SK-MEL-5 (cell line): ENCODE results near the gene MTRR. TPM values are rescaled to one million over a fixed set of nuclear protein-coding genes. Genes with fewer than 3 reads are reported as not detected.

Experiments
- DNase-seq: peaks from one replicate; pipeline ENCODE4 v3.0.0-alpha.2; 2016; ENCODE audit warnings: low read depth, low spot score
- in situ Hi-C: cut with HindIII; loops from 2 replicates; pipeline ENCODE4 v1.10.0; 2016; ENCODE audit warnings: low sequenced_read_pairs, high pct_unique_total_duplicates, low pct_unique_long_range_greater_than_20kb
- total RNA-seq: library from RNA; depleted of rRNA; stranded (reverse); fragments of >200 nt; shearing (Covaris generic); gene quantifications from 2 replicates; pipeline ENCODE4 v1.2.3, GENCODE V29; 2014

Gene MTRR
- total RNA-seq, 1 experiment from 2014 or later, result 86.7 TPM

DNA sequence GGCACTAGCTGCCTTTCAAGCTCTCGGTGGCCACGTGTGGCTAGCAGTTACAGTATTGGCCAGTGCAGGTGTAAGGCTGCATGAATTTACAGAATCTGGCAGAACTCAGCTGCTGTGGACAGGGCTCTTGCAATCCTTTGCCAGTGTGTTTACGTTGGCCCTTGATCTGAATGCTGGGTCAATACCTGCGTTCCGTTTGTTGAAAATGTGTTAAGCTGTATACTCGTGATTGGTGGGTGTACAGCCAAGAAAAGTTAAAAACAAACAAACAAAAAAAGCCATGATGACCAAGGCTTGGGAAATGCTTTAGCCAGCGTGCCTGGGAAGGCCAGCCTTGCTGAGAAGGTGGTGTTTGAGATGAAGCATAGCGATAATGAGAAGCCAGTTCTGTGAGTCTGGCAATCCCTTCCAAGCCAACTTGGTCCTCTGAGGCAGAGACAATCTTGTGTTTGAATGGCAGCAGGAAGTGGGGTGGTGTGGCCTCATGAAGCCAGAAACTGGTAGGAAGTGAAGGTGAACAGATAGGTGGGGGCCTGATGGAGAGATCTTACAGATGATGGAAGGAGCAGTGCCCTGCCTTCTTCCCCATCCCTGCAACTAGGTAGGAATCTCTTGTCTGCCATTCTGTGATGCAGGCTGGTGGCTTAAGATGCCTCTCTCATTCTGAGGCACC is 17.2 kb upstream of the MTRR start:
- no peak for DNase-seq
- in situ Hi-C loops, result no loop called here

DNA sequence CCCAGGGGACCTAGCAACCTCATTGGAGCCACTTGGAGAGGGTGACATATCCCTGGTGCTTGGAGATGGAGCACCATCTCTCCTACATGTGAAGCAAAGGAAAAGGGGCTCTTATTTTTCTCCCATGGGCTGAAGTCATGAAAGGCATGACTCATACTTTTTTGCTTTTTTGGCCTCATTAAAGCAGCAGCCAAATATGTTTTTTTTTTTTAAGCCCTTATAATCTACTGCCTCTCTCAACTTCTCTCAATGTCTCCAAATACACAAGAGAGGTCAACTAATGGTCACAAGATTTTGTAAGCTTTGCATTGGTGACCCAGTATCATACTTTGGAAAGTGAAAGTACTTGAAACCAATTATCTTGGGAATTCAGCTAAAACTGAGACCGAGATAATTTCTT is 16.4 kb upstream of the MTRR start:
- no peak for DNase-seq
- in situ Hi-C loops, result no loop called here

DNA sequence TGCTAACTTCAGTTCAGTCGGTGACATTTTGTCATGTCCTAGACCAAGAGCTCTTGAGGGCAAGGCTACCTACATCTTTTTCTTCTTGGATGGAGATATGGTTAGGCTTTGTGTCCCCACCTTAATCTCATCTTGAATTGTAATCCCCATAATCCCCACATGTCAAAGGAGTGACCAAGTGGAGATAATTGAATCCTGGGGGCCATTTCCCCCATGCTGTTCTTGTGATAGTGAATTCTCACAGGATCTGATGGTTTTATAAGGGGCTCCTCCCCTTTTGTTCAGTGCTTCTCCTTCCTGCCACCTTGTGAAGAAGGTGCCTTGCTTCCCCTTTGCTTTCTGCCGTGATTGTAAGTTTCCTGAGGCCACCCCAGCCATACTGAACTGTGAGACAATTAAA is 16.0 kb upstream of the MTRR start:
- no peak for DNase-seq
- in situ Hi-C loops, result no loop called here

DNA sequence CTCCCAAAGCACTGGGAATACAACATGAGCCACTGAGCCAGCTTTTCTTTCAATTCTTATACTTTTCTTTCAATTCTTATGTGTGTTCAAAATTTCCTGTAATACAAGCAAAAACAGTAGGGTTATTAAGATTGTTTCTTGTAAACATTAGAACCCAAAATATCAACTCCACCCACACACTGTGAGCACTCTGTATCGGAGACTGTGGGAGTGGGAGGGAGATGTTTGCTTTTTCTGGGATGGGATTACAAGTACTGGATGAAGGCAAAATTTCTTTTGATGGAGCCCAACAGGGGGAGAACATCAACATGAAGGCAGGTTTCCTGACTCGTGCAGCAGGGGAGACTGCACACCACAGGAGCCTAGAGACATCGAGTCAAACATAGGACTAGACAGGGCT is 13.3 kb upstream of the MTRR start:
- in situ Hi-C loops, result no loop called here
- DNase-seq, result no peak

DNA sequence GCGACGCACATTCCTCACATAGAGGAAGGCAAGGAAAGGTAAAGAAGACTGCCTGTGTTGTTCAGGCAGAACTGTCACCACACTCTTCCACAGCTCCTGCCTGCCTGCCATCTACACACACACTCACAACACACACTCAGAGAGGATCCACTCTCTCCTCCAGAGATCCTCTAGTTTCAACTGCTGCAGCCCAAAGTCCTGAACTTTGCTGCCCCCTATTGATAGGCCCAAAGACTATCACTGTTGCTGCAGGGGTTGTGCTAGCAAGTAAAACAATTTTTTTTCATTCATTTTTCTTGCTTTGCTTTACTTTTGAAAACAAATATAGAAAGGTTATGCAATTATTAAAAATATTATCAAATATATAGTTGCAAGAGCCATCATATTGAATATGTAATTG is 12.1 kb upstream of the MTRR start:
- in situ Hi-C loops, result no loop called here
- DNase-seq, result peak; percentile 86

DNA sequence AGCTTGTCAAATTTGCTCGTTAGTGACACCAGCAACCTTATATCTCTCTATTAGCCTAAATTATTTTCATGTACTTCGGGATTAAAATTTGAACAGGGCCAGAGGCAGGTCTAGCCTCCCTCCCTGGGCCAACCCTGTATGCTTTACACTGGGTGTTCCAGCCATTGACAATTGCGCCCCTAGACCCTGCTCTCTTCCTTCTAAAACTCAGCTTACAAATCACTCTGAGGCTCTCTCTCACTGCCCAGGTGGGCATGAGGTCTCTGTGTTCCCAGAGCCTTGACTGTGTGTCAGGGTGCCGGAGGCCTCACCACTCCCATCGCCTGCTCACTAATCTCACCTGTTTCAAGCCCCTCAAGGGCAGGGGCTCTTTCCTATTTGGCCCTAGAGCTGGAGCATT is 11.6 kb upstream of the MTRR start:
- in situ Hi-C loops, result no loop called here
- DNase-seq, result no peak

DNA sequence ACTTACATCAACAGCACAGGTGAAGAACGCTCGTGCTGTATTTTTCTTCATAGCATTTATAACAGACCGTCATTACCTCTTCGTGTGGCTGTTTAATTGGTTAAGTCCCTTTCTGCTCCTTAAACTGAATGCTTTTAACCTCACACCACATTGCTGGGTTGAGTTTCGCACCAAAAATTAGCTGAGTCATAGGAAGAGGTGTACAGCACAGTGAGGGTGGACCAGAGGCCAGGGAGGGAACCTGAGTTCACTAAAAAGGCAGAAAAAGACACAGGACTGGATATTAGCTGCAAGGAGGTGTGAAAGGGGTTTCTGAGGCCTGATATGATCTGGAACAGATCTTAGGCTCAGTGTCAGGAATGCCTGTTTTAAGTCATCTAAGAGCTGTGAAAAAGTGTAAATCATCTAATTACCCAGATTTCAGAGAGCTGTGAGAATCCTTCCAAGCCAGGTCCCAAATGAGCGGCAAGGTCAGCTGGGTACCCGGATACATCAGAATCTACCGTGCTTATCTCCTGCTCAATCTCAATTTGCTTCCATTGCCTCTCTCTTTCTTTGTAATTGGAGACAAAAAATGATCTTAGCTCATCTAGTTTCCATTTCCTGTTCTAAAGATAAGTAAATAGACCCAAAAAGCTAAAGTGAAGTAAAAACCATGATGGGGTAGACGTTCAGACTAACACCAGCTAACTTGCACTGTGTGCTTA is 10.9 kb upstream of the MTRR start:
- no peak for DNase-seq

DNA sequence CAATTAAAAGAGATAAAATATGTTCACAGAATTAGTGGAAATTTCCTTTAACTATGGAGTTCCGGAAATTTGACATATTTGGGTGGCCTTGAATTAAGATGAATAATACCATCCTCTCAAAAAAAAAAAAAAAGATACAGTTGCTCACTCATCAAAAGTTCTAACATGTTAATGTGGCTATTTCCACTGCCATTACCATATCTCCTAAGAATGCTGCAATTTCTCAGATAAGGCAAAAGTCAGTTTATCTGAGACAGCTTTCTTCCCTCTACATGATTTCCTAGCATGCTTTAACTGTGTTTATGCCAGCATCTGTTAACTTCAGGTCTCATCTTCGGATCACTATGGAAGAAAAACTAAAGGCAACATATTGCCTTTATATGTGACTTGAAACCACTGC is 2.8 kb upstream of the MTRR start:
- in situ Hi-C loops, result no loop called here
- DNase-seq, result no peak

More for the DNA sequence above, 10.9 kb upstream of the MTRR start:
- in situ Hi-C loops, result no loop called here

DNA sequence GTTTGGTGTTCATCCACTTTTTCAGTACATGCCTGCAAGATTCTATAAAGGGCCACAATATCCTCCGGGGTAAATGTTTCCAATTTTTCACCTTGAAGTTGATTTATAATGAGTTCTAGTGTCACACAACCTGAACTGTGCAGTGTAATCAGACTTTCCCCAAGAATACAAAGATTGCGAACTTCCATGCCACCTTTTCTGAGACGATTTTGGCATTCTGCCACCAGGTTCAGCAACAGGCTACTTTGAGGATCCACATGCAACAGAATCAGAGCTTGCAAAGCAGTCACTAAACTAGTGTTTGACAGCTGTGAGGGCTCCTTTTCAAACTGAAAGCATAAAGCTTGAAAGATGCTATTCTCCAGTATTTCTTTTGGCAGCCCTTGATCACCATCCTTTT is 1.7 kb upstream of the MTRR start:
- in situ Hi-C loops, result no loop called here
- no peak for DNase-seq

DNA sequence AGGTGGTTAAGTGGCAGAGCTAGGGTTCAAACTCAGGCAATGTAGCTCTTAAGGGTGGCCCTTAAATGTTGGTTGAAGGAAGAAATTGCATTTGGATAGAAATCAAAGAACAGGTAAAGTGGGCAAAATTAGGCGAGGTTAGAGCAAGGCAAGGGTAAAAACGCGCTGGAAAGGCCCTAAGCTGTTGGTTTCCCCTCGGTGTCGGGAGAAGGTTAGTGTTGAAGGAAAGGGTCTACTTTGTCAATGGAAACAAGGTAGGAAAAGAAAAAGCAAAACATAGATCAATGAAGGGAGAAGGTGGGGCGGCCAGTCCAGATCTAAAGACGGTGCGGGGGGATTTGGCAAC is 548 bp upstream of the MTRR start:
- in situ Hi-C loops, result no loop called here
- no peak for DNase-seq

DNA sequence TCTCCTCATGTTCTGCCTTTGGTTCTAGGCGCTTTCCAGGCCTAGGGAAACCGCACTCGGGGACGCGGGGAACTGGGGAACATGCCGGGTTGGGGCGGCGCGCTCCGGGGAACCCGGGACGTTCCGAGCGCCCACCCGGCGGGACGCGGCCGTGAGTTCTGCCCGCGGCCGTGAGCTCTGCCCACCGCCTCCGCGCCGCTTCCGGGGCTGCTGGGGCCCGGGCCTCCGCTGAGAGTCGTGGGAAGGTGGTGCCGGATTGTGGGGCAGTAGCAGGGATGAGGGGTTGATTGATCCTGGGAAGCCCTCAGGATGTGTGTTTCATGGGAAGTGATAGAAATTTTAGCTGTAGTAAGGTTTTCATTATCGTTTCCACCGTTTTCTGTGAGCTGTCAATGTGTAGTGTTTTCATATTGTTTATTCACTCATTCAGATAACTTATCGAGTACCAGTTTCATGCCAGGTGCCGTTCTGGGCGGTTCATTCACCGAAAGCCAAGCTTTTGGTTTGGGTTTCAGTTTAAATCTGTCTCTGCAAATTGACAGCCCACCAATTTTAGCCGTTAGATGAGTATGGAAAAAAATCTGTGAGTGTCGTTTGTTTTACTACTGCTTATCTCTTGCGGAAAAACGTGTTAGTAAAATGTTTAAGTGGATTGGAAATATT is 657 bp downstream of the MTRR start:
- DNase-seq, result peak; percentile 22
- in situ Hi-C loops, result no loop called here

DNA sequence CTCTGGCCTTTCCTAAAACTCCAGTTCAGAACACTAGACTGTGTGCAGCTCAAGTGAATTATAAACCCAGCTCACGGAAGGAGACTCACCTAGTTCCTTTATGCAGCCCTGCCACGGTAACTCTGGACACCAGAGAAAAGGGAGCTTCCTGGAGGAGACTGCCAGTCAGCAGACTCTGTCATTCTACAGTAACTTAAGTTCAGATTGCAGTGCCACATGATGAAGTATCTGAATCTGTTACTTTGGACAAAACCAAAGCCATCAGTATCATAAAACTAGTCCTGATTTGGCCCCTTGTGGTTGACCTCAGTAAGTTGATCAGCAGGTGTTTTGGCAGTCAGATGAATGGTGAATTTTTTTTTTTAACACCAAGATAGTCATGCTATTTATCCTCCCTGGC is 2.7 kb downstream of the MTRR start:
- no peak for DNase-seq
- in situ Hi-C loops, result no loop called here

DNA sequence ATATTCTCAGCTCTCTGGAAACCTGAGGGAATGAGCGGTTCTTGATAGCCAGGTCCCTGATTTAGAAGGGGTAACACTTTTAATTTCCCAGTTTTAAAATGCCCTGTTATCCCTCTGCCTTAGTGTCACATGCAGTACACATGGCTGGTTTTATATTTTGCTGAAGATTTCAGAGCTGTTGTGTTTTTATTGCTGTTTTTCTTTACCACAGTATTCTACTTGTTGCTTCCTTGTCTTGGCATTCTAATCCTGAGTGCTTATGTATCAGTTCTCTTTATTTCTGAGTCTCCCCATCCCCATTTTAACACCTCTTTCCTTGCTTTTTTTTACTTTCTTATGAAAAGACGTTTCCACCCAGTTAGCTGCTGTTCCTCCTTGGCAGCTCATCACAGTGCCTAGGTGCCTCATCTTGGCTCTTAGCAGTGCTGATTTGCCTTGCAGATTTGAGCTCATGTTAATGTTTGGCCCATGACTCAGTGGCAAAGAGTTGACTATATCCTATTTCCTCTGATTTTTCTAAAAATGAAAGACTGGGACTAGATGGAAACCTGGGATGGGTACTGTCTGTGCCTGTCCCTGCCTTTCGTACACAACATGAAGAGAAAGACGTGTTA is 3.7 kb downstream of the MTRR start:
- in situ Hi-C loops, result no loop called here

DNA sequence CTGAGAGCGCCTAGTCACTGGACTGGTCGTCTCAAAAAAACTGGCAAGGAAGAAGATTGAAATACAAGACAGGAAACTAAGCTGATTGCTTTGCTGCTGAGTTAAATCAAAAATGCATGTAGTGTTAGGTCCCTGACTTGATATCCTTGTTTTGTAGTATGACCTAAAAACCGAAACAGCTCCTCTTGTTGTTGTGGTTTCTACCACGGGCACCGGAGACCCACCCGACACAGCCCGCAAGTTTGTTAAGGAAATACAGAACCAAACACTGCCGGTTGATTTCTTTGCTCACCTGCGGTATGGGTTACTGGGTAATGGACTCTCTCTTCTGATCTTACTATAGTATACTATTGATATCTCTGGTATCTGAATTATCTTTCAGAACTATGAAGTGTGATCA is 4.3 kb downstream of the MTRR start:
- DNase-seq, result no peak
- in situ Hi-C loops, result no loop called here

More for the DNA sequence above, 3.7 kb downstream of the MTRR start:
- no peak for DNase-seq

DNA sequence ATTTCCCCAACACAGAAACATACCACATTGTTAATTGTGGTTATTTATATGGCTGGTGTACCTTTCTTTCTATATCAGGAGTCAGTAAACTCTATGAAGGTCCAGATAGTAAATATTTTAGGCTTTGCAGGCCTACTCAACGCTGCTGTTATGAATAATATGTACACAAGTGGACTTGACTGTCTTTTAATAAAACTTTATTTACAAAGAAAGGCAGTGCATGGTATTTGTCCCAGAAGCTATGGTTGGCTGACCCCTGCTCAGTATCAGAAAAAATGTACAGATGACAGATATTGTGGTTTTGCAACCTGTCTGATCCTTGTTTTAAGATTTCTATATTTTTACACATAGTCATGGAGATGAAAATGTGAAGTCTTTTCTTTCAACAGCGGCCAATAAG is 5.7 kb downstream of the MTRR start:
- in situ Hi-C loops, result no loop called here
- no peak for DNase-seq

DNA sequence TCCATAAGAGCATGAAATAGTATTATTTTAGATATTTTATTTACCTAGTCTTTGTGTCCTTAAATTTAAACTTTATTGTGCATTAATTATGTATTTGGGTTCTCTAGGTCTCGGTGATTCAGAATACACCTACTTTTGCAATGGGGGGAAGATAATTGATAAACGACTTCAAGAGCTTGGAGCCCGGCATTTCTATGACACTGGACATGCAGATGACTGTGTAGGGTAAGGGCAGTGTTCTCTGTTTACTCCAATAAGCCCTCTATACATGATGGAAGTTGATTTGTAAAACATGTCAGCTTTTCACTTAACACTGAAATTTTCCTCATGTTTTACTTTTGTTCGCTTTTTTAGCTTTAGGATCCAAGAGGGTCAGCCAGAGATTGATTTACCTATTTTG is 6.2 kb downstream of the MTRR start:
- DNase-seq, result no peak
- in situ Hi-C loops, result no loop called here

DNA sequence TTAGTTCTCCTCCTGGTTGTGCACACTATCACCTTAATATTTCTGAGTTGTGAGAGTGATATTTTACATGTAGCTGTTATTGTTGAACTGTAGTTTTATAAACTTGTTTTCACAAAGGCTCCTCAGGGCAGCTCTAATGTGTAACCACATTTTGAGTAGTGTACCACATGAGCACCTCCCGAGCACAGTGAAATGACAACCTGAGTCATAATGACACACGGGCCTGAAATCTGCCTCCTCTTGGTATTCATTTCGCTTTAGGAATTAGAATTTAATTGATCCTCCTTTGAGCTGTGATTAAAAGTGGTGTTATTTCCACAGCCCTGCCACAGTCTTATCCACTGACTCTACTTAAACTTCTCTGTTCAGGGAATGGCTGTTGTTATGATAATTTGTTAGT is 7.9 kb downstream of the MTRR start:
- in situ Hi-C loops, result no loop called here
- no peak for DNase-seq

DNA sequence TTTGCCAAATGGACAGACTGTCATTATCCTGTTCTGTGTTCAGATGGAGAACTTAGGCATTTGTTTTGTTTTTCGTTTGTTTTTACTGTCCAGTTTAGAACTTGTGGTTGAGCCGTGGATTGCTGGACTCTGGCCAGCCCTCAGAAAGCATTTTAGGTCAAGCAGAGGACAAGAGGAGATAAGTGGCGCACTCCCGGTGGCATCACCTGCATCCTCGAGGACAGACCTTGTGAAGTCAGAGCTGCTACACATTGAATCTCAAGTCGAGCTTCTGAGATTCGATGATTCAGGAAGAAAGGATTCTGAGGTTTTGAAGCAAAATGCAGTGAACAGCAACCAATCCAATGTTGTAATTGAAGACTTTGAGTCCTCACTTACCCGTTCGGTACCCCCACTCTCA is 8.9 kb downstream of the MTRR start:
- DNase-seq, result no peak
- in situ Hi-C loops, result no loop called here

DNA sequence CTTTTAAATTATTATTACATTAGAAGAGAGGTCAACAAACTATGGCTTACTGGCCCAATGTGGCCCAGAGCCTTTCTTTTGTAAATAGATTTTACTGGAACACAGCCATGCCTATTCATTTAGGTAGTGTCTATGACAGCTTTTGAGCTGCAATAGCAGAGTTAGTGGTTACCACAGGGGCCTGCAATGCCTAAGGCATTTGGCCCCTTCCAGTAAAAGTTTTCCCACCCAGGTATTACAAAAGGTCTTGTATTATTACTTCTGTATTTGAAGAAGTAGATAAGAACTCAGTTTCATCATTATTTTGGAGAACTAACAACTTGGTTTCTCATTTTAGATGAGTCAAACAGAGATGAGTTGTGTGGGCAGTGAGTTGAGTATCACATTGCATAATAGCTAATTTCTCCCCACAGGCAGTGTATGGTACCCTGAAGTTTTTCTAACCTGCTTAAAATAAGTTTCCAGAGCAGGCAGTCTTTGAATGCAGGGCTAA is 9.5 kb downstream of the MTRR start:
- DNase-seq, result no peak
- in situ Hi-C loops, result no loop called here
